HG02623 (cell line): ENCODE results near the gene NARS2.
"Not testable (repeated sequence)": the region's sequence is repeated elsewhere in the genome, so short reads cannot be mapped to it uniquely, and the experiment has no call there.

Experiments used
- ATAC-seq: cut with Tn5 transposase; IDR thresholded peaks from one replicate; pipeline ENCODE4 v1.9.1; 2021; ENCODE audit warnings: moderate library complexity; ENCODE audit not compliant: unreplicated experiment

The NARS2 gene

DNA sequence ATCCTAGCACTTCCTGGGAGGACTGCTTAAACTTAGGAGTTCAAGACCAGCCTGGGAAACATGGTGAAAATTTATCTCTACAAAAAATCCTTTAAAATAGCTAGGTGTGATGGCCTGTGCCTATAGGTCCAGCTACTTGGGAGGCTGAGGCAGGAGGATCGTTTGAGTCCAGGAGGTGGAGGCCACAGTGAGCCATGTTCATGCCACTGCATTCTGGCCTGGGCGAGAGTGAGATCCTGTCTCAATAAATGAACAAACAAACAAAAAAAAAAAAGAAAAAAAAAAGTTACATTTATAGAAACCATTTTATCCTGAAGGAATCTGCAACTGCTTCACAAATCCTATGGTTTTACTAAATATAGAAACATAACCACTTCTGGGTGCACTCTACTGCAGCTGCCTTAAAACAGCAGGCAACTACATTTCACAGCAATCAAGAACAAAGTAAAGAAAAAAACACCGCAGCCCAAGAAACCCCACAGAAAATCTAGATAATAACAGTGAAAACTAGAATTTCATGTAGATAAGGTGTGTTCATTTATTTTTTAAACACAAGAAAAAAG, 81.2 kb downstream of the NARS2 start:
- ATAC-seq = no peak

DNA sequence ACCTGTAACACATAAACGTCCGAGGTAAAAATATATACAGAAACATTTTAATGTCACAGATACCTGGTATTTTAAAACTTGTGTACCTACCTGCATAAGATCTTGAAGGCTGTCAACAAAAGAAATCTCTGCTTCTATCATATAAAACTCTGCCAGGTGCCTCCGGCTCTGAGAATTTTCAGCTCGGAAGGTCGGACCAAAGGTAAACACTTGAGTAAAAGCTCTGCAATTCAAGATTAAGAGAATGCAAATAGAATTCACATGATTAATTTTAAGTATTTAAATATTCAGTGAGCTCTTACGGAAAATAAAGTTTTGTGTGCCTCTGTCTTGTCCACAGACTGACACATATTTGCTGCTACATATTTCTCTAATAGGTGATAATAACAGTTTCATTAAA, 81.7 kb downstream of the NARS2 start:
- no peak for ATAC-seq

DNA sequence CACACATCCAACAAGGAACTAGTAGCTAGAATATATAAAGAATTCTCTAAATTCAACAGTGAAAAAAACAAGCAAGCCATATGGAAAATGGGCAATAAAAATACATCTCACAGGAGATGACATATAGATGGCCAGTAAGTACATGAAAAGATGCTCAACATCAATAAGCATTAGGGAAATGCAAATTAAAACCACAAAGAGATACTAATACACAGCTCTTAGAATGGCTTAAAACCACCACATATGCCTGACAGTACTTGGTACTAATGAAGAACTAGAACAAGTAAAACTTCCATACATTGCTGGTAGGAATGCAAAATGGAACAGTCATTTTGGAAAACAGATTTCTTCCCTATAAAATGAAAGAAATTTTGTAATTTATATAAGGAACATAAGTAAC, 85.5 kb downstream of the NARS2 start:
- peak; percentile 45 for ATAC-seq

DNA sequence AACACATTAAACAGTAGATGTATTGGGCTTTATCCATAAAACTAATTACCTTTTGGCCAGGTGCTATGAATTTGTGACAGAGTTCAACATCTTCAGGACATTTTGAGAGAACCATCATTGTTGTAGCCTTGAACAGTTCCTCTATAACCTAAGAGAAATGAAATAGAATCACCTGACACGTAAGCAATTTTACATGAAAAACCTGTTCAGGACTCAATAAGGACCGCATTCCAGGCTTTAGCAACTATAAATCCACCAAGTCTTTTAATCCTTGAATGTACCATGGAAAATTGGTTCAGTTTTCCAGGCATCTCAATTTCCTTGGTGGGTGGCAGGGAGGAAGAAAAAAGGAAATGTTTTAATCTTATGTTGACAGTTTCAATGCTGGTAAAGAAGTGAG, 96.1 kb downstream of the NARS2 start:
- ATAC-seq = no peak

DNA sequence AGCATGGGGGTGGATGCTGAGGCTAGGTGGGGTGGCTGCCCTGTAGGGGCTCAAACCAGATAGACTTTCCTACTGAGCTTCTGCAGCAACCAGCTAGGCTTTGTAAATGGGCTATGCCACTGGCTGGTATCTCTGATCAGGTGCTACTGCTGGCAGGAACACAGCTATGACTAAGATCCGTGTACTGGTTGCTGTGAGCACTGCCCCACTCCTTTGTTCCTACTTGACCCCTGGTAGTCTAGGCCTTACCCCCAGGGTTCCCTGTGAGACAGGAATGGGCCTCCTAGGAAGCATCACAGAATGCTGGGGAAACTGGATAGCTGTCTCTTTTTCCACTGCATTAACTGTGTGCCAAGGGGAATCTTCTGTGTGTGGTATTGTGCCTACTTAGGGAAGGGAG, 98.6 kb downstream of the NARS2 start:
- no peak for ATAC-seq

DNA sequence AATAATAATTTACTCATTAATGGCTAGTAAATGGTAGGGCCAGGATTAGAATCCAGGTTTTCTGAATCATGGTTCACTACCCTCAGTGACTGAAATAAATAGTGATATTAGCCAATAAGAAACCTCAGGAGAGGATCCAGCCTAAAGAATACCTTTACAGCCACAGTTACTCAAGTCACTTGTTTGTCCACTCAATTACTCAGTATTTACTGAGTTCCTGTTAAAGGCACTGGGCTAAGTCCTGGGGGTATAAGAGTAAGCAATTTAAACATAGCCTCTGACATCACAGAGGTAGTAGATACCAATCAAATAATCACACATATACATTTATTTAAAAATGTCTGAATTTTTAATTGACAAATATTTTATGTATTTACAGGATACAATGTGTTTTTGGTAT, 100.2 kb downstream of the NARS2 start:
- no peak for ATAC-seq

DNA sequence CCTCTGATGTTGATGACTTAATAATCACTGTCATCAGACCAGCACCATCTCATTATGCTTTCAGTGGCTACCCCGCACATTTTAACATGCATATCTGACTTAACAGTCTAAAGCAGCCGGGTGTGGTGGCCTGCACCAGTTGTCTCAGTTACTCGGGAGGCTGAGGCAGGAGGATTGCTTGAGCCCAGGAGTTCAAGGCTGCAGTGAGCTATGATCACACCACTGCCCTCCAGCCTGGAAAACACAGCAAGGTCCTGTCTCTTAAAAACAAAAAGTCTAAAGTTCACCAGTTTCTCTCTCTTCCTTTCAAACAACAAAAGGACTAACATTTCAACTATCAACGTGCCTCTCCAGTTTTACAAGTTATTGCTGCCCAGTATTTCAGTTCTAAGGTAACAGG, 101.8 kb downstream of the NARS2 start:
- ATAC-seq = no peak

DNA sequence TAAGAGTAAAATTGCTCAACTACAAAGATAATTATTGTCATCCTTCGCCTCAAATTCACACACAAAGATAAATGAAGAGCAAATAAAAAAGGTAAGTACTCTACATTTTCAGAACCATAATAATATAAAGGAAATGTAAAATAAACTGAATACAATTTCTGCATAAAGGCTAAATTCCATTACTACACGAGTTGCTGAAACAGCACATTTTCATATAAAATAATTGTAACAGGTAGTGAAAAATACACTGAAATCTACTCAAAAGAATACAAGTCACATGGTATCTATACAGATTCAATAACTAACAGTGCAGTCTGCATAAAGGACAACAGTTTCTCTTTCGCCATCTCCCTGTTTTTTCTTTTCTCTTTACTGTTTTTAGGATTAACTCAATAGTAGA, 102.3 kb downstream of the NARS2 start:
- ATAC-seq = no peak

DNA sequence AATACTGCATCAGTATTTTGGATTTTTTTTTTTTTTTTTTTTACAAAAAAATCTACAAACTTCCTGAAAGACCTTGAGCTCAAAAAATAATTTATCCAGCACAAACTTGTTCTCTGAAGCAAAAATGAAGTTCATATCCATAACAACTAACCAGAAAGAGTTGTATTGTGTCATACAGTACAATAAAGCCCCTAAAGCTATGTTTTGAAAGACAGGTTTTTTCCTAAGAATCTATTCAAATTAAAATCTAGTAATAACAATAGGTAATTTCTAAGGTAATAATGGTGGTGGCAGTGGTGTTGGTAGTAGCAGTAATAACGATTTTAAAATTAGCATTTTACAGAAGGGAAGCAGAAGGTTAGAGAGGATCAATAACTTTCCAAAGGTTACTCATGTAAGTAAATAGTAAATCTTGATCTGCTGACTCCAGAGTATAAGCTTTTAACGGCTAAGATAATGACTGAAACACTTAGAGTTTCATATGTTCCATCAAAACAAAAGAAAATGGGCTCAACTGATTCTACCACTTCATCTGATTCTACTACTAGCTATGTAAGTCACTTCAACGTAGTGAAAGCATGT, 103.7 kb downstream of the NARS2 start:
- no peak for ATAC-seq

DNA sequence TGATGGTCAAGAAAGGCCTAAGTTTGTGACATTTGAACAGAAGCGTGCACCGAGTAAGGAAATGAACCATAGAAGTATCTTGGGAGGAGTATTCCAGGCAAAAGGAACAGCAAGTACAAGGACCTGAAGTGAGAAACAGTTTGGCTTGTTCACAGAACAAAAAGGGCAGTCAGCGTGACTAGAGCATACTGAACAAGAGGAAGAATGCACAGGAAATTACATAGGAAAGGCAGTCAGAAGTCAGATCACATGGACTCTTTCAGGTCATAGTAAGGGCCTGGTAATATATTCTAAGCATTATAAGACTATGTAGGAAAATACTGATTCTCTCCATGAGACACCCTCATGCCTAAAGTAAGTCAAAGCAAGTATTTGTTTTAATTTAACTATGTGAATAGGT, 104.8 kb downstream of the NARS2 start:
- ATAC-seq = no peak

DNA sequence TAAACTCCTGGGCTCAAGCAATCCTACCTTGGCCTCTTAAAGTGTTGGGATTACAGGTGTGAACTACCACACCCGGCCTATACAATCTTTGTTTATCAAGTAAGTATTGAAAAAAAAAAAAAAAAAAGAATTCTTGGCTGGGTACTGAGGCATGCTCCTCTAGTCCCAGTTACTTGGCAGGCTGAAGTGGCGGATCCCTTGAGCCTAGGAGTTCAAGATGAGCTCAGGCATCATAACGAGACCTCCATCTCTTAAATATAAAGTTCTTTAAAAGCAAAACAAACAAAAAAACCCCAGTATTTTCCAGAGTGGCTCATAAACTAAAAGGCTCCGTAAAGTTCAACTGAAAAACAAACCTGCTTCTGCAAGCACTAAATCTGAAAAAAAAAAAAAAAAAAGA, 106.7 kb downstream of the NARS2 start:
- no peak for ATAC-seq

DNA sequence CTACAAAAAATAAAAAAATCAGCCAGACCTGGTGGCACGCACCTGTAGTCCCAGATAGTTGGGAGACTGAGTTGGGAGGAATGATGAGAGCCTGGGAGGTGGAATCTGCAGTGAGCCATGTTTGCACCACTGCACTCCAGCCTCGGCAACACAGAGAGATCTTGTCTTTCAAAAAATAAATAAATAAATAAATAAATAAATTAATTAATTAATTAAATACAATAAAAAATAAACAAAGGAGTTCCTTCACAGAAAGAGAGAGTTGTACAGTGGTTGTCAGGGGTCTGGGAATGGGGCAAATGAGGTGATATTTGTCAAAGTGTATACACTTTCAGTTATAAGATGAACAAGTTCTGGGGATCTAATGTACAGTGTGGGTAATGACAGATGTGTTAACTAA, 107.3 kb downstream of the NARS2 start:
- no peak for ATAC-seq

DNA sequence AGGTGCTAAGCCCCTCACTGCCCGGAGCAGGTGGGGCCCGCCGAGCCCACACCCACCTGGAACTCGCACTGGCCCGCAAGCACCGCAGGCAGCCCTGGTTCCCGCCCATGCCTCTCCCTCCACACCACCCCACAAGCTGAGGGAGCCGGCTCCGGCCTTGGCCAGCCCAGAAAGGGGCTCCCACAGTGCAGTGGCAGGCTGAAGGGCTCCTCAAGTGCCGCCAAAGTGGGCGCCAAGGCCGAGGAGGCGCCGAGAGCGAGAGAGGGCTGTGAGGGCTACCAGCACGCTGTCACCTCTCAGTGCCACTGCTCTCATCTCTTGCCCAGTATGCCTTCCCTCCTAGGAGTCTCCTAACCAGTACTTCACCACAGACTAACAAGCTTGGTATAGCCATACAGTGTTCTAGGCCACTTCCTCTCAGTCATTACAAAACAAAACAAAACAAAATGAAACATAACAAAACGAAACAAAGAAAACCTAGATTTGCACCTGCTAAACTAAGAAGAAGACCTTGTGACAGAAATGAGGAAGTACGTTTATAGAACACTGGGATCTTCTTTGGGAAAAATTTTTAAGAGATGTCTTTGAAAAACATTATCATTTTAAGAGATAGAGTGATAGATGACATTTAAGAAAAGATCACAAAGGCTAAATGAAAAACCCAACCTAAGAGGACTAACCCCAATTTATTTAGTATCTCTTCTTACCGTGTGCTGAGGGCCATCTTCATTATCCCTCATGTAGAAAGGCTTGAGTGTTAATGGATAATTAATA, 109.3 kb downstream of the NARS2 start:
- peak; percentile 98 for ATAC-seq

DNA sequence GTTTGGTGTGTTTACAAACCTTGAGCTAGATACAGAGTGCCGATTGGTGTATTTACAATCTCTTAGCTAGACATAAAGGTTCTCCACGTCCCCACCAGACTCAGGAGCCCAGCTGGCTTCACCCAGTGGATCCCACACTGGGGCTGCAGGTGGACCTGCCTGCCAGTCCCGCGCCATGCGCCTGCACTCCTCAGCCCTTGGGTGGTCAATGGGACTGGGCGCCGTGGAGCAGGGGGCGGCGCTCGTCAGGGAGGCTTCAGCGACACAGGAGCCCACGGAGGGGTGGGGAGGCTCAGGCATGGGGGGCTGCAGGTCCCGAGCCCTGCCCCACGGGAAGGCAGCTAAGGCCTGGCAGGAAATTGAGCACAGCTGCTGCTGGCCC, 109.9 kb downstream of the NARS2 start:
- ATAC-seq = not testable (repeated sequence)

DNA sequence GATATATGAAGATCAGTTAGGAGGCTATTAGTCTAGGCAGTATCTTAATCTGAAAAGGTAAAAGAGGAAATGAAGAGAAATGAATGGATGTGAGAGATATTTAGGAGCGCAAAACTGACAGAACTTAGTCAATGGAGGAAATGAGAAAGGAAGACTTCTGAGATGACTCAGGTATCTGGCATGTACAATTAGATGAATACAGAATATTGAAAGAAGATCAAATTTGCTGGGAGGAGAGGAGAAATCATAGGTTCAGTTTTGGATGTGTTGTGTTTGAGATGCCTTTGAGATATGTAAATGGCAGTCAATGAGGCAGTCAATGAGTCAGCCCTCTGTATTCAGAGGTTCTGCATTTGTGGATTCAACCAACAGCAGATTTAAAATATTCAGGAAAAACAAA, 114.2 kb downstream of the NARS2 start:
- ATAC-seq = no peak

DNA sequence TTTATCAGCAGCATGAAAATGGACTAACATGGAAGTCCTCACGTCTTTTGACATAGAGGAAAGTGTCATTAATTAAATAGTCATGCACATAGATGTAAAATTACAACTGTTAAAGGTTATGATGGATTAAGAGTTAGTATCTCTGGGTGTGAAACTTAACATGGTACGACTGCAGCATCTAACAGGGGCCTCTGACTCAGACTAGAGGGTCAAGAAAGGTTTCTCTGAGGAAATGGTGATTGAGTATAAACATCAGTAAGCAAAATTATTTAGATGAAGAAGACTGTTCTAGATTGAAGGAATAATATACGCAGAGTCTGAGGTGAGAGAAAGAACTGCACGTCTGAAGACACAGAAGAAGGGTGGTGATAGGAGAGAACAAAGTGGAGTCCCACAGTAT, 114.9 kb downstream of the NARS2 start:
- no peak for ATAC-seq

DNA sequence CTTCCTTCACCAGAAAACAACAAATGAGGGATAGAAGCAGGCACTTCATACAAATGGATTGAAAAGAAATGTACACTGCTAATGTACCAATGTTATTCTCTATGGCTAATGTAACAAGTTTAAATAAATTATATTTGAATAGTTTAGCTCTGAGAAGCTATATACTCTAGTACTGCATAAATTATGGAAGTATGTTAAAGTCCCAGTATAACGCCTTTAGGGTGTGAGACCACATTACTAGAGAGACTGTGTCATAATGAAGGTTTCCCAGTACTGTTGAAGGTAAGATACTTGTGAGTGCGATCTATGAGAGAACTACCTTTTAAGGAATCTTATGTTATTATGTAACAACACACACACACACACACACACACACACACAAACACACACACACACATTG, 117.2 kb downstream of the NARS2 start:
- ATAC-seq = no peak

DNA sequence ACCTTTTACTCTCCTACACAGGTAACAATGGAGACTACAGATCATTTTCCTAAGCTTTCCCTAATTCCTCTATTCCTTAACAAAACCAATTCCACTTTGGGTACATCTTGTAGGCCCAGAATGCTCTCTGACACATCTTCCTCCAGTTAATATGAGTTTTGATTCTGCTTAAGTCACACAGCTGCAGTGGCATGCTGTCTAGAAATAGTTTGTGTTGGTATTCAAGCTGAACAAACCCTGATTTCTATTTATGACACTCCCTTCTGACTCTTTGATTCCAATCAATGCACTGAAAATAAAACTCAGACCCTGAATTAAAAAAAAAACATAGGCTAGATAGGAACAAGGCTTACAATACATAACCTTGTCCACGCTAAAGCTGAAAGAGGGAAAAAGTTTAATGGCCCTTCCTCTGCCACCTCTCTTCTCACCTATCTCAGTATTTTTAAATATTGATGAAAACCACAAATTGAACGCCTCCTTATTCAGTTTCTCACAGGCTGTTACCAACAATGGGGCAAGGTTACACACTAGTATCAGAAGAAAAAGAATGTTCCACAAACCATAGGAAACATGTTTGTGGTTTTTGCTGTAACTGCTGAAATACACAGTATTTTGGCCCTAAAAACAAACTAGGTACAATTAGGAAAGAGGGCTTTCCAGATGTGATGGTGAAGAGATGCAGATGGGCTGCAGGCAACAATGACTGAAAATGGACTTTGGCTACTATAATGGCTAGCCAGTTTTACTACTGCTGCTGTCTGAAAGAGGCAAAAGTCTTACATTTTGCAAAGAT, 121.3 kb downstream of the NARS2 start:
- no peak for ATAC-seq

DNA sequence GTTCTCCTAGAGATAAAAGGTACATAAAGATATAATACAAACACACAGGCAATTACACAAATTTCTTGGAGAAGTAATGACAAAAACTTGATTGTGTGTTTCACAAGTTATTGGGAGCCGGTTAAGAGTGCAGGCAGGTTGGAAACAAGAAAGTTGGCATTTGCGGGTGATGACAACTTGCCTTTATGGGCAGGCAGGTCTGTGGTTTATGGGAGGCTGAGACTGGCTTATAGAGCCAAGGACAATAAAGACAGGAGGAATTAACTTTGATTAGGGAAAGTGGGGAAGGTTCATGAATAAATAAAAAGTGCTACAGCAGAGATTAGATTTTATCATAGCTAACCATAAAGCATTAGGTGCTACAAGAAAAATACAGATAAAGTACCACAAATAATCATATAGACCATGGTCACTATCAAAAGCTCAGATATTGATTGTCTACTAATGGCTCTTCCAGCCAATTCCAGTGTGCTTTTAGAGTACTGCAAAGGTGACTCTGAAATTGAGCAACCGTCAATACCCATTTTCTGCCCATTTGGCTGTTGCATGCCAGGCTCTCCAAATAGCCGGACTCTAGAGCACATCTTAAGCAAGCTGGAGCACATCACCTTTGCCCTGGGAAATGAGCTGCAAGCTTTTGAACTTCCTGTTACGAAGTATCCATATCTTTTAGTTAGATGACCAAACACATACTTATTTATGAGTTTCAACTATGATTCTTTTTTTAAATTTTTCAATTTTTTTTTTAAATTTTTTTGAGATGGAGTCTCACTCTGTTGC, 123.1 kb downstream of the NARS2 start:
- ATAC-seq = no peak

DNA sequence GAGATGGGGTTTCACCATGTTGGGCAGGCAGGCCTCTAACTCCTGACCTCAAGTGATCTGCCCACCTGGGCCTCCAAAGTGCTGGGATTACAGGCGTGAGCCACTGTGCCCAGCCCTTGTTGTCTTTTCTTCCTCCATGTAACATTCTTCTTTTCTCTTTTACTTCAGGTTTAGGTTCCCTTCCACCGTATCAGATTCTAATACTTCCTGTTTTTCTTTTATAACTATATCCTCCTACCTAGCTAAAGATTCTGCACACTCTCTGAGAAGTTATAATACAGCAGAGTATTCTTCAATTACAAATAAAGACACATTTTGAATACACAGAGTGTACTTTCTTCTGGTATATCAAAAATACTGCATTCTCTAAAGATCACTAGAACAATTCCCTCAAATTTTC, 123.8 kb downstream of the NARS2 start:
- ATAC-seq = no peak

DNA sequence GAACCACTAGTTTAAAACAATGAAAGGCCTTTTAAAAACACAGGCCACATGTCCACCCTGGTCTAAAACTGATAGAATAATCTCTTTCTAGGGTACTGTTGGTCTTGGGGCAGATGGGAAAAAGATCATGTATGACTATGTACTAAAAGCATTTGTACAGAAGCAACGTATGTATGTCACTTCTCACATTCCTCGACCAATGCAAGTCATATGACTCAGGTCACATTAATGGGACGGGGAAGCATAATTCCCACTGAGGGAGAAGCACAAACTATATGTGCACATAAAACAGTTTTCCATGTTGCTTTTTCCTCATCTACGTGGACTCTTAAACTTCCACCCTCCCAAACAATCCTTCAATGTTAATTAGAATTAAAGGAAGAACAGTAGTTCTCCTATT, 124.8 kb downstream of the NARS2 start:
- ATAC-seq = no peak
